ENCODE data around the gene SARDH.
"Not testable (repeated sequence)": the region's sequence is repeated elsewhere in the genome, so short reads cannot be mapped to it uniquely, and the experiment has no call there.

The SARDH gene

DNA sequence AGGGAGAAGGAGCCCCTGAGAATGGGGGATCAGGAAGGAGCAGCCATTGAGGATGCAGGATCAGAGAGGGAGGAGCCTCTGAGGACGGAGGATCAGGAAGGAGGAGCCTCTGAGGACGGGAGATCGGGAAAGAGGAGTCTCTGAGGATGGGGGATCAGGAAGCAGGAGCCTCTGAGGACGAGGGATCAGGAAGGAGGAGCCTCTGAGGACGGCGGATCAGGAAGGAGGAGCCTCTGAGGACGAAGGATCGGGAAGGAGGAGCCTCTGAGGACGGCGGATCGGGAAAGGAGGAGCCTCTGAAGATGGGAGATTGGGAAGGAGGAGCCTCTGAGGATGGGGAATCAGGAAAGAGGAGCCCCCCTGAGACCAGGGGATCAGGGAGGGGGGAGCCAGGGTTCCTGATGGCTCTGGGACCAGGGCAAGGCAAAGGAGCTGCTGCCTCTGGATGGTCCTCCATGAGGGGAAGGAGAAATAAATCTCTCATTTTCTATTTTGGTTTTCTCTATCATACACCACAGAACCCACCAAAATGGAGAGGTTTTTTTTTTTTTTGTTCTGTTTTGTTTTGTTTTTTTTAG, 22.6 kb upstream of the SARDH start:
- DNase-seq (ENCODE audit: low read depth, low spot score): no peak

DNA sequence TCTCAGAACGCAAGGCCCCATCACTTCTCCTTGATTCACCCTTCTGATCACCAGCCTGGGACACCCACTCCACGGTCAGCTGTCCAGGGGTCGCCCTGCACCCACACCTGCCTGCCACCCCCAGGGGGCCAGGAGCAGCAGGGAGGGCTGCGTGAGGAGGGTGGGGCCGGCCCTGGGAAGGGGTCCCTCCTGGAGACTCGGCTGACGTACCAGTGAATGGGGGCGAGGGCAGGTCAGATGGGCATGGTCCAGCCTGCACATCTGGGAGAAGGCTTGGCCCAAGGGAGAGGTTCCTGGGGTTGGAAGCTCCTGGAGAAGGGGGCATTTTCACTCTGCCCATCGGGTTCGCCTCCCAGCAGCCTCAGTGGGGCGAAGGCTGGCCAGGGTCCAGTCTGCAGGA, 21.8 kb upstream of the SARDH start:
- no peak for DNase-seq (ENCODE audit: low read depth, low spot score)

GRCh38 chr9:133759146-133759900, 21.2 kb upstream of the SARDH start:
- DNase-seq (ENCODE audit: low read depth, low spot score): no peak

DNA sequence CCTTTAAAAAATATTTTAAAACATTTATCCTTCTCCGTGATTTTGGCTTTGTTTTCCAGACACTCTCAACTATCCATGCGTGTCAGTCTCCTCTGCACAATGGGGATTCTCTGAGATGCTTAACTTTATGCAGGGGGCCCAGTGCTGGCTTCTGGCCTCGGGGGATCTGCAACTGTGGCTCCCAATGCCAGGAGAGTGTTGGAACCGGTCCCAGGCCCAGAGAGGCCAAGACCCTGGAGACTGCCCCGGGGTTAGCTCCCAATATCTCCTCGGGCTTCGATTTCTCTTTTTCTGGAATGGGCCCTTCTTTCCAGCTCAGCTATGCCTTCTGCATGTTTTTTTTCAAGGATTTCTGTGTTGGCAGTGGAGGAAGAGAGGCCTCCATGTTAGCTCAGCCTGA, 20.1 kb upstream of the SARDH start:
- DNase-seq (ENCODE audit: low read depth, low spot score): no peak

GRCh38 chr9:133754688-133755227, 16.6 kb upstream of the SARDH start:
- no peak for DNase-seq (ENCODE audit: low read depth, low spot score)

DNA sequence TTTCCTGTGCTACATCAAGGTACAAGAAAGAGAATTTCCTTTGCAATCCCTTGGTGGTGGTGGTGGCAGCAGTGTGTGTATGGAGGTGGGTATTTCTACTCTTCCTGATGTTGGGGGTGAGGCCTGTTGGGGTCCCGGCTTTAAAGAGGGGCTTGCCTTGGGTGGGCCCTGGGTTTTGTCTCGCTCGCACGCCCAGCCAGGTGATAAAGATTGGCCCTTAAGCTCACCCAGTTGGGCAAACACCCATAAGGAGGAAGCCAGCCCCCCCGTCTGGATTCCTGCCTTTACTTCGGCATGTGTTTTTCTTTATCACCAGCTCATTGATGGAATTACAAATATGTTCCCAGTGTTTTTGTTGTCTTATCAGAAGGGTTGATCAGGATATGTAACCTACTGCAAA, 16.0 kb upstream of the SARDH start:
- no peak for DNase-seq (ENCODE audit: low read depth, low spot score)

DNA sequence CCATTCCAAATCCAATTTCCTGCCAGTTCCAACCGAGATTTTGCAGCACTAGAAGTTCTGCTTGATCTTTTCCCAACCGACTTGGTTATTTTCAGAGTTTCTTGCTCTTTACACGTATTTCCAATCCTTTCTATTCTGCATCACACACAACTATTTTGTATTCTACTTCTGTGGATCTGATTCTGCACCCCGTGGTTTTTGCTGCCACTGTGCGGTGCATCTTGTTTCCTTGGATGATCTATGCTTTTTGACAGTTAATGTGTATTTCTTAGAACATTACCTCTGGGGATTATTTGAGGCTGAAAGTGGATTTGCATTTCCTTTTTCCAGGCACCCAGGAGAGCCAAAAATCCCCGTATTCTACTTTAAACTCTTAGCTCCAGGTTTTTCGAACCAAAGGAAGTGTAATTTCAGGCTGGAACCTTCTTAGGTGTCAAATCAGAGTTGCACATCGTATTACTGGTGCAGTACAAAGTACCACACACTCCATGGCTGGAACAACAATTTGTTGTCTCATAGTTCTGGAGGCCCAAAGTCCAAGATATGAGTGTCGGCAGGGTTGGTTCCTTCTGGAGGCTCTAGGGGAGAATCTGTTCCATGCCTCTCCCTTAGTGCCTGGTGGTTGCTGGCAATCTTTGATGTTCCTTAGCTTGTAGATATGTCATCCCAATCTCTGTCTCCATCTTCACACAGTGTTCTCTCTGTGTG, 14.7 kb upstream of the SARDH start:
- no peak for DNase-seq (ENCODE audit: low read depth, low spot score)

DNA sequence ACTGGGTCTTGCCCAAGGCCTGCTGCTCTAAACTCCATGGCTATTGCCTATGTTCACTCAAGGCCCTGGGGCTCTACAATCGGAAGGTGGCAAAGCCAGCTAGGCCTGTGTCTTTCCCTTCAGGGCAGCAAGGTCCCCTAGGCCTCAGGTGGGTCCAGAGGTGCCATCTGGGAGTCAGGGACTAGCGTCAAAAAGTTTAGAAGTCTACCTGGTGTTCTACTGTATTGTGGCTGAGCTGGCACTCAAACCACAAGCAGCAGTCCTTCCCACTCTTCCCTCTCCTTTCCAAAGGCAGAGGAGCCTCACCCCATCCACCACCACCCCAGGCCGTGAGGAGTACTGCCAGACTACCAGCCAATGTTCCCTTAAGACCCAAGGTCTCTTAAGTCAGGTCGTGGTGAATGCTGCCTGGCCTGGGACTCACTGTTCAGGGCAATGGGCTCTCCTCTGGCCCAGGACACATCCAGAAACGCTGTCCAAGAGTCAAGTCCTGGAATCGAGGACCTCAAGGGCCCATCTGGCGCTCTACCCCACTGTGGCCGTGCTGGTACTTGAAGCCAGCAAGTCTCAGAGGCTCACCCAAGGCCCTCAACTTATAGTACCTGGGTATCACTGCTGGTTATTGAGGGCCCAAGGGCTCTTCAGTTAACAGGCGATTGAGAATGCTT, 13.0 kb upstream of the SARDH start:
- no peak for DNase-seq (ENCODE audit: low read depth, low spot score)

DNA sequence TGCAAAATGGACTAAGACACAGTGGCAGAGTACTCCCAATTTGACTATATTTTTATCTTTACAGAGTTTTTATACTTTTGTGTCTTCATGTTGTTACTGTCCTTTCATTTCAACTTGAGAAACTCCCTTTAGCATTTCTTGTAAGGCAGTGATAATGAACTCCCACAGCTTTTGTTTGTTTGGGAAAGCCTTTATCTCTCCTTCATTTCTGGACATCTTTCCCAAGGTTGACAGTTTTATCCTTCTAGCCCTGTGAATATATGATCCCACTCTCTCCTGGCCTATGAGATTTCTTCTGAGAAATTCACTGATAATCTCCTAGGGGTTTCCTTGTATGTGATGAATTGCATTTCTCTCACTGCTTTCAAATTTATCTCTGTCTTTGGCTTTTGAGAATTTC, 9.2 kb upstream of the SARDH start:
- DNase-seq (ENCODE audit: low read depth, low spot score): no peak

DNA sequence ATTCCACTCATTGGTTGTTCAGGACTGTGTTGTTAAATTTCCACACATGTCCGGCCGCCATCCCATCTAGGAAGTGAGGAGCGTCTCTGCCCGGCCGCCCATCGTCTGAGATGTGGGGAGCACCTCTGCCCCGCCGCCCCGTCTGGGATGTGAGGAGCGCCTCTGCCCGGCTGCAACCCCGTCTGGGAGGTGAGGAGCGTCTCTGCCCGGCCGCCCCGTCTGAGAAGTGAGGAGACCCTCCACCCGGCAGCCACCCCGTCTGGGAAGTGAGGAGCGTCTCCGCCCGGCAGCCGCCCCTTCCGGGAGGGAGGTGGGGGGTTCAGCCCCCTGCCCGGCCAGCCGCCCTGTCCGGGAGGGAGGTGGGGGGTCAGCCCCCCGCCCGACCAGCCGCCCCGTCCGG, 6.4 kb upstream of the SARDH start:
- DNase-seq (ENCODE audit: low read depth, low spot score): not testable (repeated sequence)

GRCh38 chr9:133742849-133743444, 4.8 kb upstream of the SARDH start:
- peak; percentile 54 for DNase-seq (ENCODE audit: low read depth, low spot score)

GRCh38 chr9:133742251-133742650, 4.1 kb upstream of the SARDH start:
- DNase-seq (ENCODE audit: low read depth, low spot score): no peak

GRCh38 chr9:133741716-133742115, 3.6 kb upstream of the SARDH start:
- DNase-seq (ENCODE audit: low read depth, low spot score): no peak

GRCh38 chr9:133740911-133741310, 2.8 kb upstream of the SARDH start:
- no peak for DNase-seq (ENCODE audit: low read depth, low spot score)

DNA sequence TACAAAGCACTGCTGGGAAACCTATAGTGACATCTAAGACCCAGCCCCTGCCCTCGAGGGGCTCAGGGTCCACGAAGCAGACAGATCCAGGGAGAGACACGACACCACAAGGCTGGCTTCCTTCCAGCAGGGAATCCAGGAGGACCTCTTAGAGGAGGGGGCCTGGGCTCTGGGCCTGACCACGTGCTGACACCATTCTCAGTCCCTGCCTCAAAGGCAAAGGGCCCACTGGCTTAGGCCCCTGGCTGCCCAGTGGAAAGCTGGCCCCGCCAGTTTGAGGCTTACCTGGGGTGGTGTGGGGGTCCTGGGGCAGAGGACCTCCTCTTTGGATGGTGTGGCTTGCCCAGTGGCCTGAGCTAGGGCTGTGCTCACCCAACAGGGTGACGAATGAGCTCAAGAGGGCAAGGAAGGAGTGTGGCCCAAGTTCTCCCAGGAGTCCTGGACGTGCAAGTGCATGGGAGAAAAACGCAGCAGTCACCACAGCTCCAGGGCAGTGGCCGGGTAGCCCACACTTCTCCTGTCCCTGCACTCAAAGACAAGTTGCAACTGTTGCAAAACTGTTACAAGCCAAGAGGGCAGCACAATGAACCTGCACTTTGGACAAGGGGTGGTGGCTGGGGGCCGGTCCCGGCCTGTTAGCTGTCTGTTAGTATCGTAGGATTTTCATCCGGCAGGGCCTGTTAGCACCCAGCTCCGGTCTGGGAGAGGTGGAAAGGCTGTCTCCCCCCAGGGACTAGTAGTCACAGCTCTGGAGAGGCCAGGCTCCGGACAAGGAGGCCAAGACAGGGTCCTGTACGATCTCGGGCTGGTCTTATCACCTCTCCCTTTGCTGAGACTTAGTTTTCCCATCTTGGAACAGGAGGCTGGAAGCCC, 1.5 kb upstream of the SARDH start:
- DNase-seq (ENCODE audit: low read depth, low spot score): no peak

DNA sequence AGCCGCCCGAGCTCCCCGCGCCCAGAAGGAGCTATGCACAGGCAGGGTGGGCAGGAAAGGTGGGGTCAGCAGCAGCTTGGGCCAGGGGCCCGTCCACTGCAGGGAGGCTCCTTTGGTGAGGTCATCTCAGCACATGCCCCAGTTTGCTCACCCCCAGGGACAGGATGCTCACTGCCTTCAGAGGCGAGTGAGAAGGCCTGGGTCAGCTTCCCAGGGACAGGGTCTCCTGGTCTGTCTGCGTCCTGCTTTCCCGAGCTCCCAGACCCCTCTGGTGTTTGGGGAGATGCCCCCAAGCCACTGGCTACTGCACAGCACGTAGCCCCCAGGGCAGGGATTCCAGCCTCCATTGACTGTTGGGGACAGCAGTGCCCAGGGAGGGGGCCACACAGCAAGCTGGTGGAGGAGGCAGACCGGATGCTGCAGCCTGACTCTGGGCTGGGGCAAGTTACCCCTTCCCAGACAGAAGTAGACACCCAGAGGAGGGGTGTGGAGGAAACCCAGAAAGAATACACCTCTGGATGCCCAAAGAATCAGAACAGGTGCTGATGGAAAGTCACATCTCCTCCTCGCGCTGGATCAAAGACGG, 581 bp upstream of the SARDH start:
- no peak for DNase-seq (ENCODE audit: low read depth, low spot score)

DNA sequence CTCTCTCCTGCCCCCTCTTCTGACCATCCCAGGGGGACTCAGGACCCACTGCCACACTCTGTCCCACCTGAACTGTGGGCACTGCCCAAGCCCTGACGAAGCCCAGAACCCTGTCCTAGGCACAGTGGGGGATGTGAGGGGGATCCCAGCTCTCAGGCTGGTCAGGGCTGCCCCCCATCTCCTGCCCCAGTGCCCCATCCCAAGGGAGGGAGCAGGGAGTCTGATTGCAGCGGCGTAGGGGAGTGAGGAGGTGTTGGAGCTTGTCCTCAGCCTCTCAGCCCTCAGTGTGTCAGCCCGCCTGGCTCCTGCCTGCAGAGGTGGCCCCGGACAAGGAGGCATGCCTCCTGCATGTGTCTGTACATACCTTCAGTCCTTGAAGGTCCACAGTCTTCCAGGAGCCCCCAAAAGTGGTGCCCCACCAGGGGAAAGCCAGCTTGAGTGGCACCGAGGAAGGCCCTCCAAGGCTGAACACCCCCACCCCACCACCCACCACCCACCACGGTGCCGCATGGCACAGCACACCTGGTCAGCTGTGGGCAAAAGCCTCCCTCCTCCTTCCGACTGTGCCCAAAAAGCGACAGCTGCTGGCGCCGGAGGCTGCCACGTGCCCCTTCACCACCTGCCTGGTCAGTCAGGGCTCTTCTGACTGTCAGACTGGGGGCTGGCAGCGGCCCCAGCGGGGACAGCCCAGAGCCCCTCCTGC, 930 bp downstream of the SARDH start:
- no peak for DNase-seq (ENCODE audit: low read depth, low spot score)

GRCh38 chr9:133735931-133736330, 2.2 kb downstream of the SARDH start:
- no peak for DNase-seq (ENCODE audit: low read depth, low spot score)

- no peak for DNase-seq (ENCODE audit: low read depth, low spot score)
These were observed 2.8 kb downstream of the SARDH start for GRCh38 chr9:133735415-133735775.

Data from activated naive CD8-positive, alpha-beta T cell treated with anti-CD3 and anti-CD28 coated beads, Interleukin-2, amount 50 U/mL, for 16 hours (primary cell).